Osteoblast (primary cell): Measurements from ENCODE around the gene HHATL. TPM values are rescaled to one million over a fixed set of nuclear protein-coding genes. Genes with fewer than 3 reads are reported as not detected.

ENCODE experiments used
- DNase-seq: peaks from one replicate; pipeline ENCODE4 v3.0.0; 2011; ENCODE audit warnings: low spot score, mixed read lengths; ENCODE audit not compliant: insufficient read length; ENCODE audit errors: missing footprints
- H2AFZ ChIP-seq: 2 replicates; pipeline ENCODE4 v1.6.0; 2011; ENCODE audit warnings: mild to moderate bottlenecking, low read length
- H3K27ac ChIP-seq: 2 replicates; pipeline ENCODE4 v1.5.1; 2011; ENCODE audit warnings: mild to moderate bottlenecking, low read depth, low read length, moderate library complexity
- H3K27me3 ChIP-seq: 2 replicates; pipeline ENCODE4 v1.6.0; 2012; ENCODE audit warnings: mild to moderate bottlenecking, control low read depth, inconsistent platforms, low read length, moderate library complexity; ENCODE audit not compliant: insufficient read depth
- H3K36me3 ChIP-seq: 2 replicates; pipeline ENCODE4 v1.5.1; 2011; ENCODE audit warnings: mild to moderate bottlenecking, low read length, control low read depth, moderate library complexity; ENCODE audit not compliant: insufficient read depth
- H3K4me1 ChIP-seq: 2 replicates; pipeline ENCODE4 v1.5.1; 2011; ENCODE audit warnings: mild to moderate bottlenecking, low read length, control low read depth, moderate library complexity; ENCODE audit not compliant: insufficient read depth
- H3K4me2 ChIP-seq: 2 replicates; pipeline ENCODE4 v1.6.0; 2011; ENCODE audit warnings: mild to moderate bottlenecking, low read length; ENCODE audit not compliant: insufficient read depth
- H3K4me3 ChIP-seq: fragments of 200-600 bp; sonication (generic); 3 replicates; pipeline ENCODE4 v1.5.1; 2012; ENCODE audit warnings: mild to moderate bottlenecking, low read length, inconsistent platforms; ENCODE audit not compliant: insufficient read depth
- H3K79me2 ChIP-seq: 2 replicates; pipeline ENCODE4 v1.6.0; 2012; ENCODE audit warnings: mild to moderate bottlenecking, low read length, control low read depth, inconsistent platforms; ENCODE audit not compliant: insufficient read depth
- H3K9me3 ChIP-seq: 2 replicates; pipeline ENCODE4 v1.5.1; 2011; ENCODE audit warnings: low read depth, low read length, control low read depth
- H4K20me1 ChIP-seq: 2 replicates; pipeline ENCODE4 v1.6.0; 2012; ENCODE audit warnings: mild to moderate bottlenecking, low read length, control low read depth; ENCODE audit not compliant: insufficient read depth
- total RNA-seq: library from RNA; depleted of rRNA; stranded (reverse); fragments of >200 nt; gene quantifications from 2 replicates; pipeline ENCODE4 v1.2.3, GENCODE V29; 2012
- TF ChIP-seq, protein P1 (sequence below): IDR thresholded peaks from 2 replicates; pipeline ENCODE4 v1.5.1; 2011; ENCODE audit warnings: mild to moderate bottlenecking, low read depth, low read length, moderate library complexity; ENCODE audit errors: extremely low read depth

The HHATL gene
- total RNA-seq = not detected in 2 replicates

DNA sequence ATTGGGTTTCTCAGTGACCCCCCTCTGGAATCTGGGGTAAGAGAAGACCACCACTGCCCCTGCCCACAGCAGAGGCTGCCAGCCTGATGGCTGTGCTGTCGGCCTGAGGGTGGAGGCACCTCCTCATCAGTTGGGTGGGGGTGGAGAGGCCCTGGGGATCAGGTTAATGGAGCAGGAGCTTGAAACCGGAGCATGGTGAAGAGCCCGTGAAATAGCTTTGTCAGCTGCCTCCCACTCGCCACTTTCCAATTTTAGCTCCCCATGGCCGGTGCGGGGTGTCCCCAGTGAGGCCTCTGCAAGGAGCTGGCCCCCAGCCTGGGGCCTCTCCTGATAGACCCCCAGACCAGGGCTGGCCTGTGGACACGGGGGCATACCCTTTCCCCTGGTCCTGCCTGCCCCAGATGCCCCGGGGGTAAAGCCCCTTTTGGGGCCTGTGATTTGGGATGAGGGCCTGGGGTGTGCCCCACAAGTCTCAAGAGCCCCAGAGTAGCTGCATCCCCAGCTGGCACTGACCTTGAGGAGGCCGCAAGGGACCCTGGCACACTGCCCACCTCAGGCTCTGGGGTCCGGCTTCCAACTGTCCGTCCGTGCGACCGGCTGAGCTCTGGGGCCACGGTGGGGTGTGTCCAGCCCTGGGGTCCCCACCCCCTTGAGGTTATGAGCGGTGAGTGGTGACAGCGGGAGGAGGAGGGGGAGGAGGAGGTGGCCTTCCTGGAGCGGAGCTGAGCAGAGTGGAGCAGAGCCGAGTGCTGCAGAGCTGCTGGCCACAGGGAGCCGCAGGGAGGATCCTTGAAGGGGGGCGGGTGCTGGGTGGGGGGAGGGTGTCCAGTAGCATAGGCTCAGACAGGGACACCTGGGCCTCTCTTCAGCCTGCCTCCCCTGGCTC is at the start of gene HHATL:
Gene HHATL, minus strand, starts transcription at position 733 of the 886 bp plus-strand sequence. CDS start 1,972 bp downstream, outside the sequence.
- no peak within 1 kb of the TSS for H2AFZ ChIP-seq
- H3K9me3 ChIP-seq = no peaks in the 10 kb centered on the region
- H3K36me3 ChIP-seq = no peaks in the 10 kb centered on the region
- no peaks in the 10 kb centered on the region for H3K79me2 ChIP-seq
- H3K4me2 ChIP-seq = no peak within 1 kb of the TSS
- H3K27ac ChIP-seq = no peak within 1 kb of the TSS
- H3K27me3 ChIP-seq = peaks cover 4% of the 10 kb centered on the region
- H3K4me1 ChIP-seq = no peaks in the 10 kb centered on the region
- TF ChIP-seq, protein P1, sequence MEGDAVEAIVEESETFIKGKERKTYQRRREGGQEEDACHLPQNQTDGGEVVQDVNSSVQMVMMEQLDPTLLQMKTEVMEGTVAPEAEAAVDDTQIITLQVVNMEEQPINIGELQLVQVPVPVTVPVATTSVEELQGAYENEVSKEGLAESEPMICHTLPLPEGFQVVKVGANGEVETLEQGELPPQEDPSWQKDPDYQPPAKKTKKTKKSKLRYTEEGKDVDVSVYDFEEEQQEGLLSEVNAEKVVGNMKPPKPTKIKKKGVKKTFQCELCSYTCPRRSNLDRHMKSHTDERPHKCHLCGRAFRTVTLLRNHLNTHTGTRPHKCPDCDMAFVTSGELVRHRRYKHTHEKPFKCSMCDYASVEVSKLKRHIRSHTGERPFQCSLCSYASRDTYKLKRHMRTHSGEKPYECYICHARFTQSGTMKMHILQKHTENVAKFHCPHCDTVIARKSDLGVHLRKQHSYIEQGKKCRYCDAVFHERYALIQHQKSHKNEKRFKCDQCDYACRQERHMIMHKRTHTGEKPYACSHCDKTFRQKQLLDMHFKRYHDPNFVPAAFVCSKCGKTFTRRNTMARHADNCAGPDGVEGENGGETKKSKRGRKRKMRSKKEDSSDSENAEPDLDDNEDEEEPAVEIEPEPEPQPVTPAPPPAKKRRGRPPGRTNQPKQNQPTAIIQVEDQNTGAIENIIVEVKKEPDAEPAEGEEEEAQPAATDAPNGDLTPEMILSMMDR = no peak
- H4K20me1 ChIP-seq = no peaks in the 10 kb centered on the region
- DNase-seq = peak; percentile 78
- no peak within 1 kb of the TSS for H3K4me3 ChIP-seq

- no peaks in the 10 kb centered on the region for H3K36me3 ChIP-seq
- TF ChIP-seq, protein P1 = no peak
- H3K4me2 ChIP-seq = no peak overlapping the region
- no peaks in the 10 kb centered on the region for H3K4me1 ChIP-seq
- H3K4me3 ChIP-seq = no peak overlapping the region
- H3K27ac ChIP-seq = no peak overlapping the region
- H3K27me3 ChIP-seq = no peaks in the 10 kb centered on the region
- H3K79me2 ChIP-seq = no peaks in the 10 kb centered on the region
- no peak overlapping the region for H2AFZ ChIP-seq
- DNase-seq = no peak
- H4K20me1 ChIP-seq = no peaks in the 10 kb centered on the region
- no peaks in the 10 kb centered on the region for H3K9me3 ChIP-seq
Measured at GRCh38 chr3:42751609-42752008, 49.0 kb upstream of the HHATL start.

DNA sequence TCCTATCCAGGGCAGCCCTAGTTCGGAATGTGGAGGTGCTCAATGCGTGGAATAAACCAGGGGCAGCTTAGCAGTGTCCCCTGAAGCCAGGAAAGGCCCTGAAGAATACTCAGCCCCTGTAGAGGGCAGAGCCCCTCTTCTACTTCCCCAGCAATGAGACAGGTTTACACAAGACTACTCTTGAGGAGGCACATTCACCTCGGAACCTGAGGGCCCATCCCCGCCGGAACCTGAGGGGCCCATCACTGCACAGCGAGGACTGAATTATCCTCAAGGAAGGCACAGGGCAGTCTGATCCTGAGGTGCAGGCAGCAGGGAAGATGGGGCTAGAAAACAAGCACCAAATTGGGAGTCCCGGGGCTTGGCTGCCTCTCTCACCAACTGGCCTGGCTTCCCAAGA is 48.2 kb upstream of the HHATL start:
- no peaks in the 10 kb centered on the region for H3K79me2 ChIP-seq
- DNase-seq = no peak
- H3K27ac ChIP-seq = no peak overlapping the region
- no peaks in the 10 kb centered on the region for H3K9me3 ChIP-seq
- no peak overlapping the region for H2AFZ ChIP-seq
- no peaks in the 10 kb centered on the region for H3K36me3 ChIP-seq
- no peak overlapping the region for H3K4me2 ChIP-seq
- TF ChIP-seq, protein P1 = no peak
- H3K27me3 ChIP-seq = no peaks in the 10 kb centered on the region
- no peaks in the 10 kb centered on the region for H3K4me1 ChIP-seq
- no peak overlapping the region for H3K4me3 ChIP-seq
- no peaks in the 10 kb centered on the region for H4K20me1 ChIP-seq

DNA sequence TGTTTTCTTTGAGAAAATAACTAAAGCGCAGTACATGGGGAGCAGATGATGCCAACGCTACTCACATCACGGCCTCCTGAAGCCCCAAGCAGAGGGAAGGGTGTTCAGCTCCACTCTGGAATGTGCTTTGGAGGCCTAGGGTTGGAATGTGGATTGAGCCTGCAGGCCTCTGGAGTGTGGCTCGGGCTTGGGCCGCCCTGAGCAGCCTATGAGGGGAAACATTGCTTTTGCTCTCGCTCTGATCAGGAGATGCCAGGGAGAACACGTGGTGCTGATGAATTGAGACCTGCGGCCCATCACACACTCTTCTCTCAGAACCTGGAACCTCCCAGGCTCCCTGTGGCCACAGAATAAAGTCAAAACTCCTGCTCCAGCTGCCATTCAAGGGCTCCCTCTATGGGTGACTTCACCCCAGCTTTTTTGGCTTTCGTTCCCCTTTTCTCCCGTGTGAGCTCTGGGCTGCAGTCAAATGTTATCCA is 47.2 kb upstream of the HHATL start:
- Histone ChIP-seq H3K4me2 (no peak overlapping the region), H4K20me1 (no peaks in the 10 kb centered on the region), H3K79me2 (no peaks in the 10 kb centered on the region), H2AFZ (no peak overlapping the region), H3K27ac (no peak overlapping the region), H3K4me3 (no peak overlapping the region), H3K4me1 (no peaks in the 10 kb centered on the region), H3K9me3 (no peaks in the 10 kb centered on the region), H3K36me3 (no peaks in the 10 kb centered on the region), H3K27me3 (no peaks in the 10 kb centered on the region)
- no peak for DNase-seq
- TF ChIP-seq, protein P1 = peak; percentile 65
